ENCODE data around the gene IL36A. TPM values are rescaled to one million over a fixed set of nuclear protein-coding genes. Genes with fewer than 3 reads are reported as not detected.

IL36A gene
- polyA plus RNA-seq, 1 of the 3 experiments (the other 2 are of a cell fraction), result not detected

- no peaks in the 10 kb centered on the region for H3K9me2 ChIP-seq
- no peaks in the 10 kb centered on the region for H3K4me1 ChIP-seq (ENCODE audit: control insufficient read depth in 1 of 2, insufficient read depth in 2 of 2, low read depth in 1 of 2, low read length in 1 of 2)
- CTCF ChIA-PET, result no interaction called here
- no peaks in the 10 kb centered on the region for H3F3A ChIP-seq (replicated peaks; ENCODE audit: insufficient read depth)
- no peak for DNase-seq
- no peak overlapping the region for H3K9ac ChIP-seq
- no peak overlapping the region for H3K4me3 ChIP-seq (ENCODE audit: low read depth in 2 of 2, low read length in 1 of 2)
- H4K20me1 ChIP-seq (ENCODE audit: insufficient read depth), result no peaks in the 10 kb centered on the region
- no peaks in the 10 kb centered on the region for H3K9me3 ChIP-seq
- no peaks in the 10 kb centered on the region for H3K79me2 ChIP-seq (ENCODE audit: insufficient read depth)
- H3K27me3 ChIP-seq (ENCODE audit: insufficient read depth), result peaks cover 10% of the 10 kb centered on the region
- no peak overlapping the region for H3K4me2 ChIP-seq
- POLR2A ChIA-PET, result no interaction called here
- no peak overlapping the region for H2AFZ ChIP-seq (ENCODE audit: low read depth)
- no peak overlapping the region for H3K27ac ChIP-seq (ENCODE audit: low read depth in 2 of 2, low read length in 1 of 2)
- no peak for TF ChIP-seq NFIC (IDR thresholded peaks at IDR 0.05; ENCODE audit: borderline replicate concordance)
- no peak for TF ChIP-seq TCF12 (IDR thresholded peaks at IDR 0.05)
- no peak for TF ChIP-seq ZBTB33 (IDR thresholded peaks at IDR 0.05; ENCODE audit: borderline replicate concordance, low read depth)
- no peak for TF ChIP-seq MXI1 (IDR thresholded peaks at IDR 0.05; ENCODE audit: low read depth, low read length)
- no peak for TF ChIP-seq TAF1 (IDR thresholded peaks at IDR 0.05; ENCODE audit: borderline replicate concordance, low read depth, low read length)
- TF ChIP-seq MEF2A (IDR thresholded peaks at IDR 0.05; ENCODE audit: borderline replicate concordance, low read depth), result no peak
- no peak for TF ChIP-seq NRF1 (IDR thresholded peaks at IDR 0.05; ENCODE audit: low read depth, low read length)
- TF ChIP-seq FOSL2 (IDR thresholded peaks at IDR 0.05; ENCODE audit: borderline replicate concordance, low read depth), result no peak
- TF ChIP-seq, protein P1, sequence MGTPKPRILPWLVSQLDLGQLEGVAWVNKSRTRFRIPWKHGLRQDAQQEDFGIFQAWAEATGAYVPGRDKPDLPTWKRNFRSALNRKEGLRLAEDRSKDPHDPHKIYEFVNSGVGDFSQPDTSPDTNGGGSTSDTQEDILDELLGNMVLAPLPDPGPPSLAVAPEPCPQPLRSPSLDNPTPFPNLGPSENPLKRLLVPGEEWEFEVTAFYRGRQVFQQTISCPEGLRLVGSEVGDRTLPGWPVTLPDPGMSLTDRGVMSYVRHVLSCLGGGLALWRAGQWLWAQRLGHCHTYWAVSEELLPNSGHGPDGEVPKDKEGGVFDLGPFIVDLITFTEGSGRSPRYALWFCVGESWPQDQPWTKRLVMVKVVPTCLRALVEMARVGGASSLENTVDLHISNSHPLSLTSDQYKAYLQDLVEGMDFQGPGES (IDR thresholded peaks at IDR 0.05; ENCODE audit: low read depth, low read length), result no peak
- no peak for TF ChIP-seq MAX (IDR thresholded peaks at IDR 0.05; ENCODE audit: low read depth)
- no peak for TF ChIP-seq PBX3 (IDR thresholded peaks at IDR 0.05)
- TF ChIP-seq, protein P2, sequence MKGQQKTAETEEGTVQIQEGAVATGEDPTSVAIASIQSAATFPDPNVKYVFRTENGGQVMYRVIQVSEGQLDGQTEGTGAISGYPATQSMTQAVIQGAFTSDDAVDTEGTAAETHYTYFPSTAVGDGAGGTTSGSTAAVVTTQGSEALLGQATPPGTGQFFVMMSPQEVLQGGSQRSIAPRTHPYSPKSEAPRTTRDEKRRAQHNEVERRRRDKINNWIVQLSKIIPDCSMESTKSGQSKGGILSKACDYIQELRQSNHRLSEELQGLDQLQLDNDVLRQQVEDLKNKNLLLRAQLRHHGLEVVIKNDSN (IDR thresholded peaks at IDR 0.05; ENCODE audit: borderline replicate concordance, low read depth), result no peak
- no peak for TF ChIP-seq POLR2AphosphoS5 (IDR thresholded peaks at IDR 0.05; ENCODE audit: low read depth, low read length)
- TF ChIP-seq FOXJ3 (CRISPR knock-in tag; IDR thresholded peaks at IDR 0.05), result no peak
- TF ChIP-seq RAD21 (IDR thresholded peaks at IDR 0.05; ENCODE audit: low read length), result no peak
- no peak for TF ChIP-seq RCOR1 (IDR thresholded peaks at IDR 0.05; ENCODE audit: low read length)
- no peaks in the 10 kb centered on the region for H3K36me3 ChIP-seq (replicated peaks in 1 of 2; ENCODE audit: control insufficient read depth in 1 of 2, insufficient read depth in 2 of 2, low read length in 1 of 2)
Observed at GRCh38 chr2:113054066-113054465, 48.8 kb downstream of the IL36A start.
